B cell (primary cell): Measurements from ENCODE around the gene TMC3. TPM values are rescaled to one million over a fixed set of nuclear protein-coding genes. Genes with fewer than 3 reads are reported as not detected.

ENCODE experiments used
- ATAC-seq: fragments of 200-7000 bp; cut with Tn5 transposase; one replicate; pipeline ENCODE4 v1.10.0; 2021; ENCODE audit warnings: low read depth, mild to moderate bottlenecking, moderate number of reproducible peaks, moderate library complexity
- CTCF ChIA-PET: fragments of 350-600 bp; sonication (Branson Sonifier 250); formaldehyde crosslinking; loops from one replicate; lab custom pipeline; 2021; ENCODE audit warnings: antibody characterized with exemption, inconsistent platforms; lab: Charles Lee
- POLR2A ChIA-PET: fragments of 350-600 bp; sonication (Branson Sonifier 250); formaldehyde crosslinking; loops from one replicate; lab custom pipeline; 2021; ENCODE audit warnings: antibody characterized with exemption; lab: Charles Lee
- DNase-seq: peaks from one replicate; pipeline ENCODE4 v3.0.0; 2013
- H2AFZ ChIP-seq: 2 replicates; pipeline ENCODE4 v1.6.1; 2012; ENCODE audit warnings: mild to moderate bottlenecking, low read depth, low read length; ENCODE audit not compliant: insufficient read depth, poor library complexity, severe bottlenecking
- H3K27ac ChIP-seq, 2 donors: 1 replicate in 1 of 2; 2 replicates in 1 of 2; pipeline ENCODE4 v1.5.1; 2012 to 2013; ENCODE audit warnings: low read length in 2 of 2, mild to moderate bottlenecking in 2 of 2, moderate library complexity in 1 of 2
- H3K27me3 ChIP-seq, 4 experiments: fragments of 200-600 bp in 1 of 4; sonication (generic) in 1 of 4; replicated peaks in 1 of 4; 1 replicate in 2 of 4; 2 replicates in 2 of 4; pipeline versions ENCODE4 v1.6.1 to v1.7.0; 2013 to 2016; ENCODE audit warnings: low read length in 3 of 4, mild to moderate bottlenecking in 2 of 4, mixed read lengths in 1 of 4, moderate library complexity in 1 of 4; ENCODE audit not compliant: insufficient read depth in 4 of 4, control insufficient read depth in 3 of 4; ENCODE audit errors: control extremely low read depth in 1 of 4
- H3K36me3 ChIP-seq, 2 experiments: replicated peaks in 1 of 2; 1 replicate in 1 of 2; 2 replicates in 1 of 2; pipeline versions ENCODE4 v1.6.1 to v1.7.1; 2013; ENCODE audit warnings: low read length in 1 of 2; ENCODE audit not compliant: insufficient read depth in 2 of 2, control insufficient read depth in 1 of 2; ENCODE audit errors: control extremely low read depth in 1 of 2, extremely low read depth in 1 of 2
- H3K4me1 ChIP-seq, 2 donors: fragments of 200-600 bp in 1 of 2; sonication (generic) in 1 of 2; 1 replicate in 1 of 2; 2 replicates in 1 of 2; pipeline versions ENCODE4 v1.5.1 to v1.6.1; 2013 to 2017; ENCODE audit warnings: low read length in 2 of 2; ENCODE audit not compliant: control insufficient read depth in 2 of 2, insufficient read depth in 2 of 2
- H3K4me2 ChIP-seq: replicated peaks from 2 replicates; pipeline ENCODE3; 2012; ENCODE audit warnings: mild to moderate bottlenecking, low read depth, low read length; ENCODE audit not compliant: poor library complexity, severe bottlenecking
- H3K4me3 ChIP-seq, 5 experiments: fragments of 200-600 bp in 1 of 5; sonication (generic) in 1 of 5; 1 replicate in 3 of 5; 2 replicates in 2 of 5; pipeline versions ENCODE4 v1.5.1 to v1.7.0; 2011 to 2016; ENCODE audit warnings: low read length in 4 of 5, mild to moderate bottlenecking in 4 of 5, low read depth in 2 of 5, control low read depth in 1 of 5, moderate library complexity in 1 of 5; ENCODE audit not compliant: insufficient read depth in 1 of 5; ENCODE audit errors: control extremely low read depth in 1 of 5, extremely low read depth in 1 of 5
- H3K79me2 ChIP-seq: fragments of 200-600 bp; sonication (generic); one replicate; pipeline ENCODE4 v1.6.0; 2016; ENCODE audit warnings: low read length; ENCODE audit not compliant: control insufficient read depth, insufficient read depth
- H3K9ac ChIP-seq: fragments of 200-600 bp; sonication (generic); 2 replicates; pipeline ENCODE4 v1.6.1; 2017; ENCODE audit warnings: mild to moderate bottlenecking, low read length, moderate library complexity
- H3K9me3 ChIP-seq, 3 donors: one replicate each; pipeline versions ENCODE4 v1.6.1 to v1.7.1; 2013; ENCODE audit warnings: low read length in 2 of 3; ENCODE audit not compliant: control insufficient read depth in 2 of 3, insufficient read depth in 1 of 3; ENCODE audit errors: control extremely low read depth in 1 of 3
- H4K20me1 ChIP-seq: 2 replicates; pipeline ENCODE4 v1.6.0; 2012; ENCODE audit warnings: mild to moderate bottlenecking, low read length; ENCODE audit not compliant: insufficient read depth, control insufficient read depth, poor library complexity, severe bottlenecking
- H3K27ac Mint-ChIP-seq: one replicate; pipeline ENCODE4 v1.8.0; 2021; ENCODE audit warnings: mixed read lengths
- H3K27me3 Mint-ChIP-seq: one replicate; pipeline ENCODE4 v1.8.0; 2021; ENCODE audit warnings: mixed read lengths
- H3K4me1 Mint-ChIP-seq: one replicate; pipeline ENCODE4 v1.8.0; 2021; ENCODE audit warnings: mixed read lengths
- H3K4me3 Mint-ChIP-seq: one replicate; pipeline ENCODE4 v1.8.0; 2021; ENCODE audit warnings: mixed read lengths
- H3K9me3 Mint-ChIP-seq: one replicate; pipeline ENCODE4 v1.8.0; 2022; ENCODE audit warnings: mixed read lengths; ENCODE audit not compliant: insufficient read depth
- EZH2 ChIP-seq: IDR thresholded peaks from 2 replicates; pipeline ENCODE4 v1.6.1; 2012; ENCODE audit warnings: borderline replicate concordance, low read depth, mild to moderate bottlenecking, moderate library complexity, low read length; ENCODE audit not compliant: insufficient read depth, poor library complexity, severe bottlenecking
- WGBS: methylation state at CpG from one replicate; pipeline ENCODE4 v1.1.5; 2013; ENCODE audit warnings: missing lambda C conversion rate; ENCODE audit not compliant: insufficient coverage; 5-methylcytosine and 5-hydroxymethylcytosine counted together
- intact Hi-C: fragments of 100-400 bp; cut with micrococcal nuclease; formaldehyde crosslinking; loops from one replicate; pipeline ENCODE4 v1.10.0; 2022
- polyA plus RNA-seq: library from polyadenylated mRNA; depleted of rRNA; stranded (reverse); fragments of >200 nt; gene quantifications from 2 replicates; pipeline ENCODE4 v1.2.3, GENCODE V29; 2012
- total RNA-seq, 2 donors: library from RNA; stranded (reverse); fragments of 120-200 nt in 1 of 2; gene quantifications; 1 replicate in 1 of 2; 2 replicates in 1 of 2; pipeline versions ENCODE4 v1.2.3 to v1.2.4, GENCODE V29; 2013 to 2022
- TF ChIP-seq, protein P1 (sequence below): fragments of 200-600 bp; IDR thresholded peaks from one replicate; pipeline ENCODE4 v1.8.0; 2022; ENCODE audit warnings: antibody characterized with exemption, mild to moderate bottlenecking

Gene TMC3
- total and polyA plus RNA-seq, 2 donors (not counting 1 experiment from before 2014, with no cell fraction given) = not detected

DNA sequence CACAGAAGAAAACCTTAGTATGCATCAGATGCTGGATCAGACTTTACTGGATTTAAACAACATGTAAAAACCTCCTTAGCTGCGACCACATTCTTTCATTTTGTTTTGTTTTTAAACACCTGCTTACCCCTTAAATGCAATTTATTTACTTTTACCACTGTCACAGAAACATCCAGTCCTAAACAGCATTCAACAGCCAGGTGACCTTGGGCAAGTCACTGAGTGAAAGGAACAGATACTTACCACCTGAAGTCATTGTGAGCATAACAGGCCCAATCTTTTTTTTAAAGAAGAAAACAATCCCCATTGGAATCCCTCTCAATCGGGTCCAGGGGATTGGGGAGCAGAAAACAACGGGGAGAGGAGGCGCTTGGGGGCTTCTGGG is 50.5 kb downstream of the TMC3 start:
- TF ChIP-seq, protein P1, sequence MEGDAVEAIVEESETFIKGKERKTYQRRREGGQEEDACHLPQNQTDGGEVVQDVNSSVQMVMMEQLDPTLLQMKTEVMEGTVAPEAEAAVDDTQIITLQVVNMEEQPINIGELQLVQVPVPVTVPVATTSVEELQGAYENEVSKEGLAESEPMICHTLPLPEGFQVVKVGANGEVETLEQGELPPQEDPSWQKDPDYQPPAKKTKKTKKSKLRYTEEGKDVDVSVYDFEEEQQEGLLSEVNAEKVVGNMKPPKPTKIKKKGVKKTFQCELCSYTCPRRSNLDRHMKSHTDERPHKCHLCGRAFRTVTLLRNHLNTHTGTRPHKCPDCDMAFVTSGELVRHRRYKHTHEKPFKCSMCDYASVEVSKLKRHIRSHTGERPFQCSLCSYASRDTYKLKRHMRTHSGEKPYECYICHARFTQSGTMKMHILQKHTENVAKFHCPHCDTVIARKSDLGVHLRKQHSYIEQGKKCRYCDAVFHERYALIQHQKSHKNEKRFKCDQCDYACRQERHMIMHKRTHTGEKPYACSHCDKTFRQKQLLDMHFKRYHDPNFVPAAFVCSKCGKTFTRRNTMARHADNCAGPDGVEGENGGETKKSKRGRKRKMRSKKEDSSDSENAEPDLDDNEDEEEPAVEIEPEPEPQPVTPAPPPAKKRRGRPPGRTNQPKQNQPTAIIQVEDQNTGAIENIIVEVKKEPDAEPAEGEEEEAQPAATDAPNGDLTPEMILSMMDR = no peak
- no peak for TF ChIP-seq EZH2
- Histone ChIP-seq H3K36me3 (peaks cover 0 to 7% of the 10 kb centered on the region in 2 experiments), H3K4me3 (peak overlapping the region; percentile 4 to 79 (median 77)), H4K20me1 (no peaks in the 10 kb centered on the region), H3K4me2 (peak overlapping the region; percentile 82), H2AFZ (peak overlapping the region; percentile 88), H3K9ac (peak overlapping the region; percentile 79), H3K27me3 (no peaks in the 10 kb centered on the region), H3K4me1 (peaks cover 24 to 38% of the 10 kb centered on the region in 2 donors), H3K79me2 (peaks cover 51% of the 10 kb centered on the region), H3K27ac (peak overlapping the region; percentile 27 to 68), H3K9me3 (no peaks in the 10 kb centered on the region)
- peaks cover 37% of the 10 kb centered on the region for H3K4me1 Mint-ChIP-seq
- no peaks in the 10 kb centered on the region for H3K9me3 Mint-ChIP-seq
- H3K4me3 Mint-ChIP-seq = peak overlapping the region; percentile 100
- no peaks in the 10 kb centered on the region for H3K27me3 Mint-ChIP-seq
- ChIA-PET POLR2A (interaction anchor here (0.6 to 1.8 kb wide), 7 partner anchors 12 to 322 kb away, joined by 3 to 13 read pairs (median 3); no protein-coding TSS in a partner anchor), CTCF (interaction anchor here (0.9 to 20.0 kb wide), 10 partner anchors 12 to 83 kb away, joined by 3 to 306 read pairs (median 4); no protein-coding TSS in a partner anchor)
- DNase-seq (no peak), ATAC-seq (no peak)
- H3K27ac Mint-ChIP-seq = peak overlapping the region; percentile 95
- intact Hi-C loops = no loop called here
- 15% methylated on average over 4 of the region's 4 CpGs for WGBS

DNA sequence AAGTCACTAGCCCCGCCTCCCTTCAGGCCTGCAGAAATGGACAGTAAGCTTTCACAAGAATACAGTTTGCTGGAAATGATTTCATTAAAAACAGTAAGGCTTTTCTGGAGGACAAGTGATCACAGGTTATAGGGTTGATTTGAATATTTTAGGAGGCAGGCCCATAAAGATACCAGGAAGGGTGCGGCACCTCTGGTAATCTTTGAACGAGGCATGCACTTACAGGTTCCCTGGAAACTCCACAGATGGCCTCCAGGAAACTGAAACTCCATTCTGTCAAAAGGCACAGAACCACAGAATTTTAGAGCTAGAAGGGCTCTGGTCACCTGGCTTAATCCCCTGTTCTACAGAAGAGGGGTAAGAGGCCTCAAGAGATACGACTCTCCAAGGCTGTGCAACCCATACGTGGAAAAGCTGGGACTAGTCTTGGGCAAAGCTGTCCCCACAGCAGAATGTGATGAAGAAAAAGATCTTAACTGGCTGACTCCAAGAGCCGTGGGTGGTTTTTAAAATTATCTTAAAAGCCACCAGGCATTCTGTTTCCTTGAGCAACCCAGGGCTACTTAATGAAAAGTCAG is 51.2 kb downstream of the TMC3 start:
- CTCF ChIA-PET = interaction anchor here (0.8 to 20.0 kb wide), 5 partner anchors 13 to 57 kb away, joined by 3 to 306 read pairs (median 4); no protein-coding TSS in a partner anchor
- 80% methylated on average over 5 of the region's 6 CpGs for WGBS
- H2AFZ ChIP-seq = no peak overlapping the region
- Mint-ChIP-seq H3K4me3 (peak overlapping the region; percentile 47), H3K4me1 (peaks cover 45% of the 10 kb centered on the region), H3K27ac (peak overlapping the region; percentile 32), H3K9me3 (no peaks in the 10 kb centered on the region), H3K27me3 (no peaks in the 10 kb centered on the region)
- H4K20me1 ChIP-seq = no peaks in the 10 kb centered on the region
- peaks cover 32 to 46% of the 10 kb centered on the region in 2 donors for H3K4me1 ChIP-seq
- no peaks in the 10 kb centered on the region for H3K27me3 ChIP-seq
- no peak for DNase-seq
- H3K27ac ChIP-seq = no peak overlapping the region
- peaks cover 57% of the 10 kb centered on the region for H3K79me2 ChIP-seq
- no peak for TF ChIP-seq EZH2
- TF ChIP-seq, protein P1 = no peak
- H3K4me3 ChIP-seq = no peak overlapping the region
- peaks cover 0 to 12% of the 10 kb centered on the region in 2 experiments for H3K36me3 ChIP-seq
- no peak for ATAC-seq
- H3K9ac ChIP-seq = no peak overlapping the region
- H3K9me3 ChIP-seq = no peaks in the 10 kb centered on the region
- POLR2A ChIA-PET = no interaction called here
- intact Hi-C loops = no loop called here
- peak overlapping the region; percentile 16 for H3K4me2 ChIP-seq
